Nephron (organoid): Measurements from ENCODE around the gene CAMK2N1.
A peak's percentile ranks its signal among the peaks of the same experiment; 100 is the strongest.

Source experiments
- H3K27ac Mint-ChIP-seq, 3 experiments: 2 replicates each; pipeline ENCODE4 v1.8.0; 2020; ENCODE audit warnings: mixed read lengths in 3 of 3, mild to moderate bottlenecking in 2 of 3, moderate library complexity in 1 of 3
- H3K27me3 Mint-ChIP-seq: 2 replicates; pipeline ENCODE4 v1.8.0; 2021; ENCODE audit warnings: low read depth, mild to moderate bottlenecking, moderate library complexity, mixed read lengths
- H3K36me3 Mint-ChIP-seq: 2 replicates; pipeline ENCODE4 v1.8.0; 2020; ENCODE audit warnings: low read depth, mixed read lengths
- H3K4me1 Mint-ChIP-seq: 2 replicates; pipeline ENCODE4 v1.8.0; 2020; ENCODE audit warnings: mixed read lengths
- H3K4me3 Mint-ChIP-seq, 3 experiments: 2 replicates each; pipeline ENCODE4 v1.8.0; 2020; ENCODE audit warnings: mild to moderate bottlenecking in 3 of 3, mixed read lengths in 3 of 3, moderate library complexity in 2 of 3
- H3K9me3 Mint-ChIP-seq: 2 replicates; pipeline ENCODE4 v1.8.0; 2020; ENCODE audit warnings: mixed read lengths
- TF ChIP-seq, protein P1 (sequence below), 3 experiments: fragments of 200-600 bp; sonication (generic); IDR thresholded peaks; one replicate each; pipeline ENCODE4 v1.5.0; 2021; ENCODE audit warnings: antibody characterized with exemption in 3 of 3; ENCODE audit not compliant: unreplicated experiment in 3 of 3

The CAMK2N1 gene

DNA sequence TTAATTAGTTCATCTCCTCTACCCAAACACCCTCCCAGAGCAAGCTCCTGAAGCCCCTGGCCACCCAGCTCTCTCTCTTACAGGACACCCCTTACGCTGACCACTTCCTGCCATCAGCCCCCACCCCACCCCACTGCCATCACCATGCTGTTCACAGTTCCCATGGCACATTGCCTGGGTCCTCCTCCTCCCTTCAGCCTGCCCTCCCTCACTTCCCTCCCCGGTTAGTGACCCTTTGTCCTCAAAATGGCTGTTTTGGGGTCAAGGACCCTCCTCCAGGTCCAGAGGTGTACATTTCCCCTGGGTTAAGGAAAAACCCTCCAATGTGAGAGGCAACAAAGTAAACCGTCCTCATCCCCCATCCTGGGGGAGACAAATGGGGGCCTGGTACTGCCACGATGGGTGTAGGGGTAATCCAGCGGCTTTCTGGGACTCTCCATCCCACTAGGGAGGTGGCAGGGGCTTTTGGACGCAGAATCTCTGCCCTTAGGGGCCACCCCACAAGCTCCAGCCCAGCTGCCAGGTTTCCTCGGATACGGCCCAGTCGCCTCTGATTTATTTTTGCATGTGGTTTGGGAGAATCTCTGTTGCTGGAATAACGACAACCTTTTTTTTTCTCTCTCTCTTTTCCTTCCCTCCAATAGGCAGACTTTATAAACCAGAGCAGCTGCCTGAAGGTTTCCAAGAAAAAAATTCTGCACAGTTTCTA, 8.5 kb downstream of the CAMK2N1 start:
- TF ChIP-seq, protein P1, sequence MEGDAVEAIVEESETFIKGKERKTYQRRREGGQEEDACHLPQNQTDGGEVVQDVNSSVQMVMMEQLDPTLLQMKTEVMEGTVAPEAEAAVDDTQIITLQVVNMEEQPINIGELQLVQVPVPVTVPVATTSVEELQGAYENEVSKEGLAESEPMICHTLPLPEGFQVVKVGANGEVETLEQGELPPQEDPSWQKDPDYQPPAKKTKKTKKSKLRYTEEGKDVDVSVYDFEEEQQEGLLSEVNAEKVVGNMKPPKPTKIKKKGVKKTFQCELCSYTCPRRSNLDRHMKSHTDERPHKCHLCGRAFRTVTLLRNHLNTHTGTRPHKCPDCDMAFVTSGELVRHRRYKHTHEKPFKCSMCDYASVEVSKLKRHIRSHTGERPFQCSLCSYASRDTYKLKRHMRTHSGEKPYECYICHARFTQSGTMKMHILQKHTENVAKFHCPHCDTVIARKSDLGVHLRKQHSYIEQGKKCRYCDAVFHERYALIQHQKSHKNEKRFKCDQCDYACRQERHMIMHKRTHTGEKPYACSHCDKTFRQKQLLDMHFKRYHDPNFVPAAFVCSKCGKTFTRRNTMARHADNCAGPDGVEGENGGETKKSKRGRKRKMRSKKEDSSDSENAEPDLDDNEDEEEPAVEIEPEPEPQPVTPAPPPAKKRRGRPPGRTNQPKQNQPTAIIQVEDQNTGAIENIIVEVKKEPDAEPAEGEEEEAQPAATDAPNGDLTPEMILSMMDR (IDR thresholded peaks at IDR 0.05; ENCODE audit: unreplicated experiment in 3 of 3): no peak
- Mint-ChIP-seq H3K27ac (peak overlapping the region; percentile 90 to 97 (median 95)), H3K36me3 (no peaks in the 10 kb centered on the region)

DNA sequence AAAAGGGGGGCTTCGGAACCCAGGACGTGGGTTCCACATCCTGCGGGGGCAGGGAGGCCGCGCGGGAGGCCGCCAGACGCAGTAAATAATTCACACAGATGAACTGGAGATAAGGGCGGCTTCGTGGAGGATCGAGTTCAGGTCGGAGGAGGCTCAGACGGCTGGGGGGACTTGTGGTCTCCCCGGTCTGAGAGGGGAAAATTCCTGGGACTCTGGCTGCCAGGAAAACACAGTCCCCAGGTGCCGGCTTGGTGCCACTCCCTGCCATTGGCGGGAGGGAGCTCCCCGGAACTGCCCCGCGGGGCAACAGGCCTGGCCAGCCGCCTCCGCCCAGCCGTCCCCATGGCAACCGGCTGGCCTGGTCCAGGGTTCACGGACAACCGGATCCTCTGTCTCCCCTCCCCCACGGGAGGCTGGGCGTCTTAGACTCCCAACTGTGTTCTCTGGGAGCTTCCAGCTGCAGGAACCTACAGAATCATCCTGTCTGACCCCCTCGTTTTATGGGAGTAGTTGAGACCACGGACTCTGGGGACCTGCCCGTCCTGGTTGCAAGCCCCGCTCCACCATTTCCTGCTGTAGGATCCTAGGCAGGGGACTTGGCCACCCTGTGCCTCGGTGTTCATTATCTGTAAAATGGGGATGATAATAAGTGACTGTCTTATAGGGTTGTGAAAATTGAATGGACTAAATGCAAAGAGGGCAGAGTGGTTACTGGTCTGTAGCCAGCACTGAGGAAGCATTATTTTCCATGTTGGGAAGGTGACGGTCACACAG, 9.6 kb downstream of the CAMK2N1 start:
- H3K36me3 Mint-ChIP-seq: no peaks in the 10 kb centered on the region
- H3K27me3 Mint-ChIP-seq: peaks cover 46% of the 10 kb centered on the region
- peaks cover 57% of the 10 kb centered on the region for H3K4me1 Mint-ChIP-seq

More for the DNA sequence above, 8.5 kb downstream of the CAMK2N1 start:
- peaks cover 63% of the 10 kb centered on the region for H3K4me1 Mint-ChIP-seq
- H3K27me3 Mint-ChIP-seq: peaks cover 51% of the 10 kb centered on the region
- H3K9me3 Mint-ChIP-seq: no peaks in the 10 kb centered on the region
- H3K4me3 Mint-ChIP-seq: peak overlapping the region; percentile 16 to 62 (median 31)

DNA sequence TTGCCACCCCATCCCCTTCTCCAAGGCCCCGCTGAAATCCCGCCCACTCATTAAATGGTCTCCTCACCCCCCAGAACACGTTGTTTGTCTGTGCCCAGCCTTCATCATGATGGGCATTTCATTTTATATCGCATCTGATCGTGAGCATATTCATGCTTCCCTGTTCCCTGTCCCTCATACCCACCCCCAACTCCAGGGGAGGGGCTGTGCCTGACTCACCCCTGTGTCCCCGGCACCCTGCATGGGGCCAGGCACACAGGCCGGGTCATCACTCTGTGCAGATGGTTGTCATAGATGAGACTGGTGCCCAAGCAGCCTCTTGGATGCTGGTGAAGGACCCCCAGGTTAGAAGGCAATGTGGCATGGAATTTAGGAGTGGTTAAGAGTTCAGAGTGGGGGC, 11.0 kb downstream of the CAMK2N1 start:
- Mint-ChIP-seq H3K4me1 (peaks cover 50% of the 10 kb centered on the region), H3K4me3 (no peak overlapping the region), H3K9me3 (no peaks in the 10 kb centered on the region), H3K27me3 (peaks cover 34% of the 10 kb centered on the region), H3K27ac (peak overlapping the region; percentile 3 to 97 (median 60)), H3K36me3 (no peaks in the 10 kb centered on the region)
- TF ChIP-seq, protein P1 (IDR thresholded peaks at IDR 0.05; ENCODE audit: unreplicated experiment in 3 of 3): no peak

More for the DNA sequence above, 9.6 kb downstream of the CAMK2N1 start:
- TF ChIP-seq, protein P1 (IDR thresholded peaks at IDR 0.05; ENCODE audit: unreplicated experiment in 3 of 3): no peak
- H3K4me3 Mint-ChIP-seq: peak overlapping the region in 2 of 3 experiments; percentile 32 to 57
- peak overlapping the region in 2 of 3 experiments; percentile 68 to 97 for H3K27ac Mint-ChIP-seq
- no peaks in the 10 kb centered on the region for H3K9me3 Mint-ChIP-seq

DNA sequence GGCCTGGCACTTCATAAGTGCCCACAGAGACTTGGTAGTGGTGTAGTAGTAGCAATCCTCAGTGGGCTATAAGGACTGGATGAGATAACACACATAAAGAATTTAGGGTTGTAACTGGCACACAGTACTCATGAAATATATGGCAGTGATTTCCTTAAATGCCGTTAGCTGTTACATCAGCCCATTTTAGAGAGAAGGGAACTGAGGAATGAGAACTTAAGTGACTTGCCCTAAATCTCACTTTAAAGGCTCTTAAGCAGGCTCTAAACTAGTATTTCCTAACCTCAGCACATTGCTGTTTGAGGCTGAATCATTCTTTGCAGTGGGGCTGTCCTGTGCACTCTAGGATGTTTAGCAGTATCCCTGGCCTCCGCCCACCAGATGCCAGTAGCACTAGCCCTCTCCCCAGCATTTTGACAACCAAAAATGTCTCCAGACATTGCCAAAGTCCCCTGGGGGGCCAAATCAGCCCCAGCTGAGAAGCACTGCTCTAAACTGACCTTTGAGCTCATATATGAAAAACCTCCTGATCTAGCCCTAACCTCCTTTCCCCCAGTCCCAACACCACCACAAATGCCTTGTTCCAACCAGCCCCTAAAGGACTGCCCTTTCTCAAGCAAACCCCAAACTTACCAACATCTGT, 11.6 kb downstream of the CAMK2N1 start:
- H3K4me3 Mint-ChIP-seq: no peak overlapping the region
- no peaks in the 10 kb centered on the region for H3K9me3 Mint-ChIP-seq
- H3K36me3 Mint-ChIP-seq: no peaks in the 10 kb centered on the region
- H3K27ac Mint-ChIP-seq: peak overlapping the region; percentile 3 to 97 (median 60)
- H3K4me1 Mint-ChIP-seq: peaks cover 45% of the 10 kb centered on the region
- H3K27me3 Mint-ChIP-seq: peaks cover 29% of the 10 kb centered on the region
- TF ChIP-seq, protein P1 (IDR thresholded peaks at IDR 0.05; ENCODE audit: unreplicated experiment in 3 of 3): no peak

DNA sequence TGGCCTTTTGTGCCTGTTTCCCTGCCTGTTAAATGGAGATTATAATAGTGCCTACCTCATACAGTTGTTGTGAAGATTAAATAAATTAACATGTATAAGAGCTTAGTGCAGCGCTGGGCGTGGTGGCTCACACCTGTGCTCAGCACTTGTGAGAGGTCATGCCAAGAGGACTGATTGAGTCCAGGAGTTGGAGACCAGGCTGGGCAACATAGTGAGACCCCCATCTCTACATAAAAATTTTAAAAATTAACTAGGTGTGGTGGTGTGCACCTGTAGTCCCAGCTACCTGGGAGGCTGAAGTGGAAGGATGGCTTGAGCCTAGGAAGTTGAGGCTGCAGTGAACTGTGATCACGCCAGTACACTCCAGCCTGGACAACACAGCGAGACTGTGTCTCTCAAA, 12.1 kb downstream of the CAMK2N1 start:
- TF ChIP-seq, protein P1 (IDR thresholded peaks at IDR 0.05; ENCODE audit: unreplicated experiment in 3 of 3): no peak
- peak overlapping the region in 2 of 3 experiments; percentile 20 to 47 for H3K4me3 Mint-ChIP-seq
- peak overlapping the region in 1 of 3 experiments; percentile 70 for H3K27ac Mint-ChIP-seq
- H3K9me3 Mint-ChIP-seq: no peaks in the 10 kb centered on the region
- peaks cover 29% of the 10 kb centered on the region for H3K27me3 Mint-ChIP-seq
- no peaks in the 10 kb centered on the region for H3K36me3 Mint-ChIP-seq
- peaks cover 39% of the 10 kb centered on the region for H3K4me1 Mint-ChIP-seq
